ENCODE data around the gene XAB2. TPM values are rescaled to one million over a fixed set of nuclear protein-coding genes. Genes with fewer than 3 reads are reported as not detected.
"Not testable (repeated sequence)": the region's sequence is repeated elsewhere in the genome, so short reads cannot be mapped to it uniquely, and the experiment has no call there.

The XAB2 gene
- total RNA-seq, 1 donor from 2014 or later = 24.4 TPM

- Histone ChIP-seq H3K27ac (replicated peaks) (no peak overlapping the region), H3K4me1 (peaks cover 5% of the 10 kb centered on the region), H3K36me3 (no peaks in the 10 kb centered on the region), H3K27me3 (ENCODE audit: low read depth) (peaks cover 29% of the 10 kb centered on the region), H3K4me3 (no peak overlapping the region), H3K9me3 (replicated peaks) (no peaks in the 10 kb centered on the region)
- no peak for DNase-seq
- no peak for TF ChIP-seq CTCF (IDR thresholded peaks at IDR 0.05; ENCODE audit: borderline replicate concordance)
- intact Hi-C loops (cut with micrococcal nuclease) = no loop called here
Observed at GRCh38 chr19:7645163-7645562, 15.8 kb upstream of the XAB2 start.

- Histone ChIP-seq H3K36me3 (no peaks in the 10 kb centered on the region), H3K4me1 (peaks cover 5% of the 10 kb centered on the region), H3K27me3 (ENCODE audit: low read depth) (peaks cover 29% of the 10 kb centered on the region), H3K9me3 (replicated peaks) (no peaks in the 10 kb centered on the region), H3K27ac (replicated peaks) (no peak overlapping the region), H3K4me3 (no peak overlapping the region)
- no peak for TF ChIP-seq CTCF (IDR thresholded peaks at IDR 0.05; ENCODE audit: borderline replicate concordance)
- intact Hi-C loops (cut with micrococcal nuclease) = no loop called here
- no peak for DNase-seq
Observed at GRCh38 chr19:7644550-7644877, 15.2 kb upstream of the XAB2 start.

- H3K36me3 ChIP-seq; H3K4me1 ChIP-seq; H3K27ac ChIP-seq (replicated peaks); H3K4me3 ChIP-seq; H3K9me3 ChIP-seq (replicated peaks); DNase-seq; intact Hi-C loops (cut with micrococcal nuclease): not testable (repeated sequence)
- H3K27me3 ChIP-seq (ENCODE audit: low read depth) = peaks cover 34% of the 10 kb centered on the region
Observed at GRCh38 chr19:7643629-7644549, 14.5 kb upstream of the XAB2 start.

GRCh38 chr19:7643031-7643415 lies 13.7 kb upstream of the XAB2 start:
- no peak for DNase-seq
- Histone ChIP-seq H3K4me3 (no peak overlapping the region), H3K4me1 (no peaks in the 10 kb centered on the region), H3K9me3 (replicated peaks) (no peaks in the 10 kb centered on the region), H3K36me3 (no peaks in the 10 kb centered on the region), H3K27me3 (ENCODE audit: low read depth) (peaks cover 41% of the 10 kb centered on the region), H3K27ac (replicated peaks) (no peak overlapping the region)
- intact Hi-C loops (cut with micrococcal nuclease) = no loop called here
- TF ChIP-seq CTCF (IDR thresholded peaks at IDR 0.05; ENCODE audit: borderline replicate concordance) = no peak

GRCh38 chr19:7642295-7643030 lies 13.1 kb upstream of the XAB2 start:
- peaks cover 41% of the 10 kb centered on the region for H3K27me3 ChIP-seq (ENCODE audit: low read depth)
- H3K4me1 ChIP-seq = no peaks in the 10 kb centered on the region

More at GRCh38 chr19:7642295-7643030, 13.1 kb upstream of the XAB2 start:
- Histone ChIP-seq H3K9me3 (replicated peaks) (no peaks in the 10 kb centered on the region), H3K36me3 (no peaks in the 10 kb centered on the region), H3K4me3 (no peak overlapping the region), H3K27ac (replicated peaks) (no peak overlapping the region)
- no peak for DNase-seq
- intact Hi-C loops (cut with micrococcal nuclease) = no loop called here
- no peak for TF ChIP-seq CTCF (IDR thresholded peaks at IDR 0.05; ENCODE audit: borderline replicate concordance)
